ENCODE data around the gene POLR3A. TPM values are rescaled to one million over a fixed set of nuclear protein-coding genes. Genes with fewer than 3 reads are reported as not detected.
A peak's percentile ranks its signal among the peaks of the same experiment; 100 is the strongest.

The POLR3A gene
- total and polyA plus RNA-seq, 2 experiments from 2014 or later: 16.8 to 19.5 TPM

DNA sequence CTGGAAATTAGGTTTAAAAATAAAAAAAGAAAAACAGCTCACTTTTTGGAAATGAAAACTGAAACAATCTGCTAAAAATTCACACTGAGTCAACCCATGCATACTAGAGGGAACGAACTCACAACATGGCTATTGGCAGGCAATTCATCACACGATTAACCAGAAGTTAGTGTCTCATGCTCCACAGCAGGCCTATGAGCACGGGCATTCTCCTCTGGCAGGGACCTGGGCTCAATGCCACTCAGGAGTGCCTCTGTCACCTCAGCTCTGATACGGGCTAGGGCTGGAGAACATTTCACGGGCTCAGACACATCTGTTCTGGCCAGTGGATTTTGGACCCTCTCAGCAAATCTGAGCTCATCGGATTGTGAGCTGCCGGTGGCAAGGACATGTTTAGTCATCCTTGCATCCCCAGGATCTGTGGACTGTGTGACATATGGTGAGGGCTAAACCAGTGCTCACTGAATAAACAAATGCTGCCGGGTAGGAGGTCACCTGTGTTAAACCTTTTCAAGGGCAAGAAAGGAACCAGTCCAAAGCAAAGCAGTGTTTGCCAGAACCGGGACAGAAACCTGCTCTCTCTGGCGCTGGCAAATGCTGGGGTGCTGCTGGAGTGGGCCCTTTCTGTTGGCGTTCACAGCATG lies 40.1 kb downstream of the POLR3A start:
- Histone ChIP-seq H3K27me3 (no peaks in the 10 kb centered on the region), H3K4me3 (no peak overlapping the region), H3K27ac (no peak overlapping the region), H3K9me3 (ENCODE audit: low read depth) (no peaks in the 10 kb centered on the region), H3K4me1 (ENCODE audit: low read depth) (no peaks in the 10 kb centered on the region), H3K36me3 (peaks cover 77% of the 10 kb centered on the region)
- DNase-seq (ENCODE audit: low read depth in 1 of 2, low spot score in 1 of 2): no peak
- TF ChIP-seq, protein P1, sequence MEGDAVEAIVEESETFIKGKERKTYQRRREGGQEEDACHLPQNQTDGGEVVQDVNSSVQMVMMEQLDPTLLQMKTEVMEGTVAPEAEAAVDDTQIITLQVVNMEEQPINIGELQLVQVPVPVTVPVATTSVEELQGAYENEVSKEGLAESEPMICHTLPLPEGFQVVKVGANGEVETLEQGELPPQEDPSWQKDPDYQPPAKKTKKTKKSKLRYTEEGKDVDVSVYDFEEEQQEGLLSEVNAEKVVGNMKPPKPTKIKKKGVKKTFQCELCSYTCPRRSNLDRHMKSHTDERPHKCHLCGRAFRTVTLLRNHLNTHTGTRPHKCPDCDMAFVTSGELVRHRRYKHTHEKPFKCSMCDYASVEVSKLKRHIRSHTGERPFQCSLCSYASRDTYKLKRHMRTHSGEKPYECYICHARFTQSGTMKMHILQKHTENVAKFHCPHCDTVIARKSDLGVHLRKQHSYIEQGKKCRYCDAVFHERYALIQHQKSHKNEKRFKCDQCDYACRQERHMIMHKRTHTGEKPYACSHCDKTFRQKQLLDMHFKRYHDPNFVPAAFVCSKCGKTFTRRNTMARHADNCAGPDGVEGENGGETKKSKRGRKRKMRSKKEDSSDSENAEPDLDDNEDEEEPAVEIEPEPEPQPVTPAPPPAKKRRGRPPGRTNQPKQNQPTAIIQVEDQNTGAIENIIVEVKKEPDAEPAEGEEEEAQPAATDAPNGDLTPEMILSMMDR (IDR thresholded peaks at IDR 0.05; ENCODE audit: low read depth, low read length): no peak

DNA sequence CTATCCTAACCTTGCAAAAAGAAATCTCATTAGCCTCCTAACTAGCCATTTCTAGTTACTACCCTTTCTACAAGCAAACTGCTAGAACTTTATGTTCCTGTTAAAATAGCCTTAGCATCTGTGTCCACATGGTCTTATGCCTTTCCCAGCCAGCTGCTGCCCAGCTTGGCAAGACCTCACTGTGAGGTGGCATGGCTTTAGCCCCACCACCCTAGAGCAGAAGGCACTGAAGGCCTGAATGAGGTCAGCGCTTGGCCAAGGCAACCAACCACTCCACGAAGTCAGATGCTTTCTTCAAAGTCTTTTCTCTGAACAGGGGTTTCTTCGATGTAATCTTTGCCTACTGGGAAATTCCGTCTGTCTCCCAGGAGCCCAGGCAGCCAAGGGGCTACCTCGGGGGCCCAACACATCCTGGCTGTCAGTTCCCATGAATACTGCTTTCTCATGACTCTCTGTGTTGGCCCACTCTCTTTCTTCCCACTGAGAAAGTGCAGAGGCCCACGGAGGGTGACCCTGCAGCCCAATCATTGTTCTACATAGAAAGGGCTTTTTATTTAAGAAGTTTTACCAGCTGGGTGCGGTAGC lies 41.6 kb downstream of the POLR3A start:
- Histone ChIP-seq H3K27me3 (no peaks in the 10 kb centered on the region), H3K4me1 (ENCODE audit: low read depth) (no peaks in the 10 kb centered on the region), H3K4me3 (no peak overlapping the region), H3K36me3 (peaks cover 79% of the 10 kb centered on the region), H3K9me3 (ENCODE audit: low read depth) (no peaks in the 10 kb centered on the region), H3K27ac (no peak overlapping the region)
- no peak for DNase-seq (ENCODE audit: low read depth in 1 of 2, low spot score in 1 of 2)
- TF ChIP-seq, protein P1 (IDR thresholded peaks at IDR 0.05; ENCODE audit: low read depth, low read length): no peak

DNA sequence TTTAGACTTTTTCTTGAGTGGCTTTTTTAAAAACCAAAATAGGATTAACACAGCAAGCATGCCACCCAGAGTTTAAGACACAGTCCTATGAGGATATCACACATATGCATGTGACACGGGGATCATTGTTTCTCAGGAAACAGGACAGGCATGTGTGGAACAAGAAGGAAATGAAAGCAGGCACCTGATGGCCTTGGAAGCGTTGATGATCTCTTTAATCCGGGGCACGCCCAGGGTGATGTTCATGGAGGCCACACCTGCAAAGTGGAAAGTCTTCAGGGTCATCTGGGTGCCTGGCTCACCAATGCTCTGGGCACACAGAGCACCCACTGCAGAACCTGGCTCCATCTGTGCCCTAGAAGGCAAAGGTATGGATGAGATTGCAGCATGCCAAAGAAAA lies 44.3 kb downstream of the POLR3A start:
- H3K9me3 ChIP-seq (ENCODE audit: low read depth): no peaks in the 10 kb centered on the region
- TF ChIP-seq, protein P1 (IDR thresholded peaks at IDR 0.05; ENCODE audit: low read depth, low read length): no peak
- H3K4me1 ChIP-seq (ENCODE audit: low read depth): no peaks in the 10 kb centered on the region
- no peak for DNase-seq (ENCODE audit: low read depth in 1 of 2, low spot score in 1 of 2)
- H3K27ac ChIP-seq: no peak overlapping the region
- no peaks in the 10 kb centered on the region for H3K27me3 ChIP-seq
- no peak overlapping the region for H3K4me3 ChIP-seq
- H3K36me3 ChIP-seq: peaks cover 79% of the 10 kb centered on the region

DNA sequence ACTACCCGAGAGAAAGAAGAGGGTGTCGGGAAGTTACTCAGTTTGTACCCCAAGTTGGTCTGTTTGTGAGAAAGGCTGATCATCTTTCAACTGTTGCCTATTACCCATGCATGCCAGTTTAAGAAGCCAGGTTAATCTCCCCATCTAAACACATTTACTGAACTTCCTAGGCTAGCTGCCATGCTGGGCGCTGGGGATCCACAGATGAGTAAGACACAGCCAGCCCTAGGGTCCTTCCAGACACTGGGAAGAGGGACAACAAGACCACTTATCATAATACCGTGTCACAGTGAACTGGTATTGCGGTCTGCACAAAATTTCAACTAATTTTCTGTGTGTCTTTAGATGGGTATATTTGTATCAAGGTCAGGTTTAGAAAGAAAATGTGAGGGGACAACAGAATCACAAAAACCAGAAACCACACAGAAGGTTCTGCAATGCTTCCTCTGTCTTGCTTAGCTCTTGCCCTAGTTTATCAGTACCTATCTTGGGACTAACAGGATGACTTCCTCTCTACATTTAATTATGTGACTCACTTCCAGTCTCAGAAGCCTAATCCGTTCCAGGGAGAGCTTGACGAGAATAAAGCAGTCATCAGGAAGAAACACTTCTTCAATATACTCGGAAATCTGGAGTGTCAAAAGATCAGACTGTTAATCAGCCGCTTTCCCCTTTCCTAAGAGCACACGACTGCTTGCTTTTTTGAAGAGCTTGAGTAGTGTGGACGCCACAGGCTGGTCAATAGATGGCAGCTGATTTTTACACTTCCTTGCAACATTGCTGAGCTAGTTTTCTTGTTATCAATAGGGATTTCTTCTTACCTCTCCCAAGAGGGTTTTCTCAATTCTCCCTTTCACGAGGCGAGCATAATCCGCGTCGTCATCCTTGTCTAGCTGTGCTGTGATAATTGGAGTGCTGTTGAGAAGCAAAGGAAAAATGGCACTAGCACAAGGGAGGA lies 45.7 kb downstream of the POLR3A start:
- Histone ChIP-seq H3K27ac (peak overlapping the region; percentile 62), H3K36me3 (peaks cover 81% of the 10 kb centered on the region), H3K4me1 (ENCODE audit: low read depth) (no peaks in the 10 kb centered on the region), H3K27me3 (no peaks in the 10 kb centered on the region), H3K9me3 (ENCODE audit: low read depth) (no peaks in the 10 kb centered on the region), H3K4me3 (no peak overlapping the region)
- TF ChIP-seq, protein P1 (IDR thresholded peaks at IDR 0.05; ENCODE audit: low read depth, low read length): no peak
- peak in 1 of 2 donors; percentile 62 for DNase-seq (ENCODE audit: low read depth in 1 of 2, low spot score in 1 of 2)

DNA sequence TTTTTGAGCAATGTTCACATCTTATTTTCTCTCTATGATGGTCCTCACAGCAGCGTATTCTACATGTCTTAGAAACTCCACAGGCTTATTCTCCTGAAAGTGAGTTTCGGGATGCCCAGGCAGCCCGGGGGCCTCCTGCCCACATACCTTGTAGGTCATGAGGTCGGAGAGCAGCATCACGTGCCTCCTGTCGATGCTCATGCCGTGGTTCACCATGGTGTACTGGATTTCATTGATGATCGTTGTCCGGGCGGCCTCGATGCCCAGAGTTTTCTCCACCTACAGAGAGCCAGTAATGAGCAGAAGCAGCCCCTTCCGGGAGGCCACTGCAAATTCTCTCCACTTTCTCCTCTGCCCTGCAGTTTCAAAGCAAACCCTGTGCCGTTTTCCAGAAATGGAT lies 48.0 kb downstream of the POLR3A start:
- H3K4me3 ChIP-seq: no peak overlapping the region
- no peaks in the 10 kb centered on the region for H3K27me3 ChIP-seq
- H3K36me3 ChIP-seq: peaks cover 63% of the 10 kb centered on the region
- no peak for DNase-seq (ENCODE audit: low read depth in 1 of 2, low spot score in 1 of 2)
- H3K9me3 ChIP-seq (ENCODE audit: low read depth): no peaks in the 10 kb centered on the region
- H3K27ac ChIP-seq: no peak overlapping the region
- no peaks in the 10 kb centered on the region for H3K4me1 ChIP-seq (ENCODE audit: low read depth)
- TF ChIP-seq, protein P1 (IDR thresholded peaks at IDR 0.05; ENCODE audit: low read depth, low read length): no peak

All from cardiac muscle cell (in vitro differentiated cells and primary cell).